ENCODE measurements around the gene TTC28.

The TTC28 gene

GRCh38 chr22:27966168-27967064, 713.2 kb downstream of the TTC28 start:
- DNase-seq (ENCODE audit: low spot score): no peak

- DNase-seq (ENCODE audit: low spot score): no peak
These were observed 717.2 kb downstream of the TTC28 start for GRCh38 chr22:27962268-27963044.

- no peak for DNase-seq (ENCODE audit: low spot score)
These were observed 718.0 kb downstream of the TTC28 start for GRCh38 chr22:27961680-27962079.

GRCh38 chr22:27961182-27961581, 718.5 kb downstream of the TTC28 start:
- DNase-seq (ENCODE audit: low spot score): no peak

GRCh38 chr22:27959335-27960090, 720.1 kb downstream of the TTC28 start:
- DNase-seq (ENCODE audit: low spot score): peak; percentile 5

GRCh38 chr22:27952779-27953178, 726.9 kb downstream of the TTC28 start:
- no peak for DNase-seq (ENCODE audit: low spot score)

- no peak for DNase-seq (ENCODE audit: low spot score)
These were observed 727.5 kb downstream of the TTC28 start for GRCh38 chr22:27952091-27952490.

- no peak for DNase-seq (ENCODE audit: low spot score)
These were observed 730.2 kb downstream of the TTC28 start for GRCh38 chr22:27949421-27949820.

GRCh38 chr22:27948569-27948968, 731.1 kb downstream of the TTC28 start:
- no peak for DNase-seq (ENCODE audit: low spot score)

GRCh38 chr22:27947448-27947847, 732.2 kb downstream of the TTC28 start:
- DNase-seq (ENCODE audit: low spot score): no peak

GRCh38 chr22:27941143-27941542, 738.5 kb downstream of the TTC28 start:
- DNase-seq (ENCODE audit: low spot score): no peak

GRCh38 chr22:27937453-27937852, 742.2 kb downstream of the TTC28 start:
- no peak for DNase-seq (ENCODE audit: low spot score)

GRCh38 chr22:27935897-27936296, 743.7 kb downstream of the TTC28 start:
- no peak for DNase-seq (ENCODE audit: low spot score)

GRCh38 chr22:27934069-27934468, 745.6 kb downstream of the TTC28 start:
- DNase-seq (ENCODE audit: low spot score): no peak

GRCh38 chr22:27933186-27933983, 746.3 kb downstream of the TTC28 start:
- no peak for DNase-seq (ENCODE audit: low spot score)

GRCh38 chr22:27930331-27931060, 749.1 kb downstream of the TTC28 start:
- no peak for DNase-seq (ENCODE audit: low spot score)

All from putamen (tissue), 1 donor.